Raji (cell line): Measurements from ENCODE around the gene AXIN1.

Source experiments
- POLR2A ChIP-seq: IDR thresholded peaks from 2 replicates; pipeline ENCODE4 v1.6.1; 2011; ENCODE audit warnings: low read depth, low read length, control low read depth; ENCODE audit not compliant: insufficient read depth

The AXIN1 gene

GRCh38 chr16:389352-389751 lies 36.8 kb upstream of the AXIN1 start:
- no peak for TF ChIP-seq POLR2A

DNA sequence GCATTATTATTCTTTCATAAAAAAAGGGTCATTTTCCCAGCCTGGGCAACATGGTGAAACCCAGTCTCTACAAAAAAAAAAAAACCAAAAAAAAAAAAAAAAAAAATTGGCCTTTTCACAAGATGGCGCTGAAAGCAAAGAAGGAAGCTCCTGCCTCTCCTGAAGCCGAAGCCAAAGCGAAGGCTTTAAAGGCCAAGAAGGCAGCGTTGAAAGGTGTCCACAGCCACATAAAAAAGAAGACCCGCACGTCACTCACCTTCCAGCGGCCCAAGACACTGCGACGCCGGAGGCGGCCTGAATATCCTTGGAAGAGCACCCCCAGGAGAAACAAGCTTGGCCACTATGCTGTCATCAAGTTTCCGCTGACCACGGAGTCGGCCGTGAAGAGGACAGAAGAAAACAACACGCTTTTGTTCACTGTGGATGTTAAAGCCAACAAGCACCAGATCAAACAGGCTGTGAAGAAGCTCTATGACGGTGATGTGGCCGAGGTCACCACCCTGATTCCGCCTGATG lies 34.2 kb upstream of the AXIN1 start:
- no peak for TF ChIP-seq POLR2A

- TF ChIP-seq POLR2A: no peak; the same call in none of the 2 replicates
These were observed 31.0 kb upstream of the AXIN1 start for GRCh38 chr16:383326-384051.

DNA sequence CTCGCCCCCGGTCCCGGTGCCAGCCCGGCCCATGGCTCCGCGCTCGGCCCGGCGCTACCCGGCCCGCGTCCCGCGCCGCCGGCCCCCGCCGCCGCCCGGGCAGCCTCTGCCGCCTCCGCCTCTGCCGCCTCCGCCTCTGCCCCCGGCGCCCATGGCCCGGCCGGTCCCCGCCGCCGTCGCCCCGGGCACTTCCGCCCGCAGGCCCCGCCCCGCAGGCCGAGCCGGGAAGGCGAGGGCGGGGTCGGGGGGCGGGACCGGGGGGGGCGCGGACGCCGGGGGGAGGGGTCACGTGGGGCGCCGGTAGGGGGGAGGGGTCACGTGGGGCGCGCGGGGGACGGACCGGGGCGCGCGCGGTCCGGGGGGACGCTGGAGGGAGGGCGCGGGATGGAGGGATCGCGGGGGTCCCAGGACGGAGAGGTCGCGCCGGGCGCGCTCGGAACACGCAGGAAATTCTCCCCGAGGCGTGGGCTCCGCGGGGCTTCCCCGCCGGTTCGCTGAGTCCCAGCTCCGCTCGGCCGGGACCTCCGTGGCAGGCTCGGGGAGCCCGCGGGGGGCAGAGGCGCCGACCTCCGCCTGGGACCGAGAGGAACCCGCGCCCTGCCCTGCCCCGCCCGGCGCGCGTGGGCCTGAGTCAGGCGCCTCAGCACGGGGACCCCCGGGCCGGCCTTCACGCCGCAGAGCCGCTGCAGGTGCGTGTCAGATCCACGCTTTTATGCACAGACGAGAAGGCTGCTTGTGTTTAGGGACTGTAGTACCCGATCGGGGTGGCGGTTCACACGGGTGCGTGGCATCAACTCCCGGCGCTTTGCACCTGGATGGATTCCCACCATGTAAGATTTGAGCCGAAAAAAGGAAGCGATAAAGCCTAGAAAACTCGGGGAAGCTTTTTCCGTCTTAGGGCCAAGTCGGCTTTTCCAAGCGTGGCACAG lies 29.5 kb upstream of the AXIN1 start, which contains the start of gene PGAP6:
TSS of gene PGAP6 (minus strand) at position 190 of the 929 bp plus-strand sequence. CDS start at position 33, 157 bp downstream.
- peak; percentile 74 for TF ChIP-seq POLR2A

- no peak for TF ChIP-seq POLR2A
These were observed 28.7 kb upstream of the AXIN1 start for GRCh38 chr16:381012-381788.

DNA sequence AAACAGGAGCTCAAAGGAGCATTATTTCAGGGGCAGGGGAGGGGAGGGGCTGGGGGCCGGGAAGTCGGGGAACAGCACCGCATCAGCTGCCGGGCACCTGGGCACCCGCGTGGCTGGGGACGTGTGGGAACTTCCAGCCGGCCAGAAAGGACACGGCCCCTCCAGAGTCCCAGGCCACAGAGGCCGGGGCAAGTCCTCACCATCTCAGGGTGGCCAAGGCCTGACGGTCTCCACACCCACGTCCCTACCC lies 28.2 kb upstream of the AXIN1 start:
- no peak for TF ChIP-seq POLR2A

DNA sequence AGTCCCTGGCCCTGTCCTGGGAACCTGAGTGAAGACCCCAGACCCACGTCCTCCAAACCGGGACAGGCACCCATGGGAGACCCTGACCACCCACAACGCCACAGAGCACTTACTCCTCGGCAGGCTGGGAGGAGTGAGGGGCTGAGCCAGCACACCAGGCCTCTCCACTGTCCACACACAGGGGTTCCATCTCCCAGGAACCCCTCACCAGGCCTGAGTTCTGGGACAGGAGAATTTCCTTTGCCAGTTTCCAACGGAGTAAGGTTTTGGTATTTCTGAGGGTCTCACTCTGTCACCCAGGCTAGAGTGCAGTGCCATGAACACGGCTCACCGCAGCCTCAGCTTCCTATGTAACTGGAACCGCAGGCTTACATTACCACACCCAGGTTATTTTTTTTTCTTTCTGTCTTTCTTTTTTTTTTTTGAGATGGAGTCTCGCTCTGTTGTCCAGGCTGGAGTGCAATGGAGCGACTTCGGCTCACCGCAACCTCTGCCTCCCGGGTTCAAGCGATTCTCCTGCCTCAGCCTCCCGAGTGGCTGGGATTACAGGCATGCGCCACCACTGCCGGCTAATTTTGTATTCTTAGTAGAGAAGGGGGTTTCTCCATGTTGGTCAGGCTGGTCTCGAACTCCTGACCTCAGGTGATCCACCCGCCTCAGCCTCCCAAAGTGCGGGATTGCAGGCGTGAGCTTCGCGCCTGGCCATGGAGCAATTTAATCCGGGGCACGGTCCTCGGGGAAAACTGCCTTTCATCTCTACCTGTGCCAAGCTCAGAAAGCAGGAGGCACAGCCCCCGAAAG lies 27.6 kb upstream of the AXIN1 start:
- TF ChIP-seq POLR2A: no peak

GRCh38 chr16:379183-379960 lies 26.8 kb upstream of the AXIN1 start:
- no peak for TF ChIP-seq POLR2A

- TF ChIP-seq POLR2A: no peak
These were observed 26.3 kb upstream of the AXIN1 start for GRCh38 chr16:378821-379182.

DNA sequence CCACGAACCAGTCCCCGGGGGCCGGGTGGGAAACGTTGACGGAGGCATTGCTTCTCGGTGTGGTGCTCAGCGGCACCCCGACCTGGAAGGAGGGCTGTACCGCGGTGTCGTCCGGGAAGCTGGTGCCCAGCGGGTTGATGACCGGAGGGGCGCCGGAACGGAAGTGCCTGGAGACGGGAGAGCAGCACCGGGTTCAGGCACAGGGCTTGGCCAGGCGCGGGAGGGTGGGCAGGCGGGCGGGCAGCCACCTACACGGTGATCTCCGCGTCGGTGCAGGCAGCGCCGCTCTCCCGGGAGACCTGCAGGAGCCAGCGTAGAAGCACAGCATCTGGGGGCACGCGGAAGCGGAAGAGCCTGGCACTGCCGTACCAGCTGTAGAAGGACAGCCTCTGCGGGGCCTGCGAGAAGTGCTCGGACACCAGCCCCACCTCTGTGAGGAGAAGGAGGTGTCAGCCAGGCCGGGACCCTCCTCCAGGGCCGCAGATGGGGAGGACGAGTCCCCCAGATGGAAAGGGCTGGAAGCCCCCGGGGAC lies 25.0 kb upstream of the AXIN1 start:
- no peak for TF ChIP-seq POLR2A

GRCh38 chr16:376817-377418 lies 24.4 kb upstream of the AXIN1 start:
- no peak for TF ChIP-seq POLR2A

DNA sequence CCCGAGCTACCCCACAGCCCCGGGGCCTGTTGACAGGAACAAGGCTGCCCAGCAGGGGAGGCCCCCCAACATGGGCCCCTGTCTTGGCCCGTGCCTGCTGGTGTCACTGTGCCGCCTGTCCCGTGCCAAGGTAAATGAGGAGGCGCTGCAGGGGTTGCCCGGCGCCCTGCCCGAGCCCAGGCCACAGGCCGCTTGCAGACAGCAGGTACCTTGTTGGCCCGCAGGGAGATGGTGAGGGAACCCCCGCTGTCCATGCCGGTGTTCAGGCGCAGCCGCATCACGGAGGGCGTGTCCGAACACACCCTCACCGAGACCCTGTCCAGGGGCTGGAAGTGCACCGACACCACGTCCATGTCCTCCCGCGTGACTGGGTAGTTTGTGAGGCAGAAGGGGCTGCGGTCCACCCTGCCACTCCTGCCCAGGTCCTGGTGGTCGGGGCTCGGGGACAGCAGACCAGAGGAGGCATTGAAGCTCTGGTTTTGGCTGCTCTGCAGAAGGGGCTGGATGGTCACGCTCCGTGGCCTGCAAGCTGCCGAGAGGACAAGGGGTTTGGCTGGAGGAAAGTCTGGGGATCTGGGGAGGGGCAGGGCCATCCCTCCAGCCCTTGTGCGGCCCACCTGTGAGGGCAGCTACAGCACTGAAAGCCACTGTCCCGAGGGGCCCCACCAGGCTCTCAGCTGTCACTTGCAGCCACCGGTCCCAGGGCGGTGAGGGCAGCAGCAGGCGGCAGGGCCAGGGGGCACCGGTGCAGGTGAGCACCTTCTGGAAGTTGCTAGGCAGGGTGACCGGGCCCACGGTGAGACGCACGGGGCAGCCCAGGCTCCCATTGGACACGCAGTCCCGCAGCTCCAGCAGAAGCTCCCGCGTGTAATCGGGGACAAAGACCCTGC lies 23.6 kb upstream of the AXIN1 start:
- TF ChIP-seq POLR2A: no peak
